NCI-H1092 (cell line): ENCODE results near the gene CYP46A1.

ENCODE experiments used
- DNase-seq: peaks from one replicate; lab custom pipeline; 2025; lab: John Stamatoyannopoulos, UW

CYP46A1 gene

GRCh38 chr14:99715266-99716000 lies 31.3 kb downstream of the CYP46A1 start:
- no peak for DNase-seq

GRCh38 chr14:99716091-99716849 lies 32.2 kb downstream of the CYP46A1 start:
- DNase-seq, result no peak

- no peak for DNase-seq
These were observed 33.0 kb downstream of the CYP46A1 start for GRCh38 chr14:99716850-99717681.

- DNase-seq, result no peak
These were observed 33.5 kb downstream of the CYP46A1 start for GRCh38 chr14:99717682-99718013.

GRCh38 chr14:99718031-99718810 lies 34.1 kb downstream of the CYP46A1 start:
- peak; percentile 44 for DNase-seq

GRCh38 chr14:99718811-99719192 lies 34.7 kb downstream of the CYP46A1 start:
- DNase-seq, result no peak

- DNase-seq, result no peak
These were observed 37.1 kb downstream of the CYP46A1 start for GRCh38 chr14:99720941-99721791.

- no peak for DNase-seq
These were observed 37.9 kb downstream of the CYP46A1 start for GRCh38 chr14:99721792-99722516.

GRCh38 chr14:99722741-99723140 lies 38.6 kb downstream of the CYP46A1 start:
- DNase-seq, result no peak

GRCh38 chr14:99724196-99724891 lies 40.2 kb downstream of the CYP46A1 start:
- DNase-seq, result no peak

GRCh38 chr14:99724939-99725773 lies 41.1 kb downstream of the CYP46A1 start:
- DNase-seq, result no peak

- no peak for DNase-seq
These were observed 41.9 kb downstream of the CYP46A1 start for GRCh38 chr14:99725774-99726537.

- DNase-seq, result no peak
These were observed 42.5 kb downstream of the CYP46A1 start for GRCh38 chr14:99726538-99727095.

- DNase-seq, result no peak
These were observed 43.2 kb downstream of the CYP46A1 start for GRCh38 chr14:99727096-99727870.

GRCh38 chr14:99728231-99728920 lies 44.3 kb downstream of the CYP46A1 start:
- DNase-seq, result no peak

GRCh38 chr14:99728981-99729451 lies 44.9 kb downstream of the CYP46A1 start:
- DNase-seq, result no peak
